NCI-H82 (cell line): ENCODE measurements around the gene RAX2.
"Not testable (repeated sequence)": the region's sequence is repeated elsewhere in the genome, so short reads cannot be mapped to it uniquely, and the experiment has no call there.

Experiments
- DNase-seq: peaks from one replicate; lab custom pipeline; 2025; lab: John Stamatoyannopoulos, UW

RAX2 gene

DNA sequence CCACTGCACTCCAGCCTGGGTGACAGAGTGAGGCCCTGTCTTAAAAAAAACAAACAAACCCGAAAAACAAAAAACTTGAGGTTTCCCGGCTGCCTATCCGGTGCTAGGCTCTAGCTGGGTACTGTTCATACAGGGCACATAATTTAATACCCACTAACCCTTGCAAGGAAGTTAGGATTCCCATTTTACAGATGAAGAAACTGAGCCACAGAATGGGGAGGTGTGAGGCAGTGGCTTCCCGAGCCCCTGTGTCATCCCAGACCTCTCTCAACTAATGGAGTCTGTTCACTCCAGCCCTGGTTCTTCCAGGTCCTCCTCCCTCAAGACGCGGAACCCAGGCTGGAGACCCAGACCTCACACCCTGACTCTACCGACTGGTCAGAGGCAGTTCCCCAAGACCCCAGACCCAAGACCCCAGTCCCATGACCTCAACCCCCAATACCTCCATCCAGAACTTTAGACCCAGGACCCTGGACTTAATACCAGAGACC is 11.1 kb downstream of the RAX2 start:
- peak; percentile 35 for DNase-seq

DNA sequence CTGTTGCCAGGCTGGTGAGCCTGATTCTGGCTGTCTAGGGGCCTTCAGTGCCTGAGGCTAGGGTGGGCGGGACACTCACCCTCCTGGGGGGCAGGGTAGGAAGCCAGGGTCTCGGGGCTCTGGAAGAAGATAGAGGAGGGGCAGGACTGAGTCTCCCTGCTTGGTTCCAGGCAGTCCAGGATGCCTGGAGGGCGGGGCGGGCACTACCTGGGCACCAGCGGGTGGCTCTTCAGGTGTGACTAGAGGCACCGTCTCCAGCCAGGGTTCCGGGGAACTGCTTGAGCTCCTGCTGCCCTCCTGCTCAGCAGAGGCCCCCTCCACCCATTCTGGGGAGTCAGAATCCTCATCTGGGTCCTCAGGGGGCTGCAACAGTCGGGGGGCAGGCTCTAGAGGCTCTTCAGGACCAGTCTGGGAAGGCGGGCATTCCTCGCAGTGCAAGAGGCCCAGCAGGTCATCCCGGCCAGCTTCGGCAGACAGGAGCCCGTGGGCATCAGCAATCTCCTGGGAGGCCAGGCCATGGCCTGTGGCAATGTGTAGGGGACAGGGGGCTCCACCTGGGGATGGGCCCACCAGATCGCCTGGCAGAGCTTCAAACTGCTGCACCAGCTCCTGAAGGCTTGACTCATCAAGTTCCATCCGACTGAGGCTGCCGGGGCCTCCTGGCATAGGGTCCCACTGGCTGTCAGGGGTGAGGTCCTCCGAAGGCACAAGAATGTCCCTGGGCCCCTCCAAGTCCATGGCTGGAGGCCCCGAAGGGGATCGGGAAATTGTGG is 12.4 kb downstream of the RAX2 start:
- no peak for DNase-seq

DNA sequence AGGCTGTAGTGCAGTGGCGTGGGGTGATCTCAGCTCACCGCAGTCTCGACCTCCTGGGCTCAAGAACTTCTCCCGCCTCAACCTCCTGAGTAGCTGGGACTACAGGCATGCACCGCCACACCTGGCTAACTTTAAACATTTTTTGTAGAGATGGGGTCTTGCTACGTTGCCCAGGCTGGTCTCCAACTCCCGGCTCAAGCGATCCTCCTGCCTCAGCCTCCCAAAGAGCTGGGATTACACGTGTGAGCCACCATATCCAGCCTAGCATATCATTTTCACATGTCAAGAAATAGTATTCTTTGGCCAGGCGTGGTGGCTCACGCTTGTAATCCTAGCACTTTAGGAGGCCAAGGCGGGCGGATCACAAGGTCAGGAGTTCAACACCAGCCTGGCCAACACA is 13.7 kb downstream of the RAX2 start:
- not testable (repeated sequence) for DNase-seq

DNA sequence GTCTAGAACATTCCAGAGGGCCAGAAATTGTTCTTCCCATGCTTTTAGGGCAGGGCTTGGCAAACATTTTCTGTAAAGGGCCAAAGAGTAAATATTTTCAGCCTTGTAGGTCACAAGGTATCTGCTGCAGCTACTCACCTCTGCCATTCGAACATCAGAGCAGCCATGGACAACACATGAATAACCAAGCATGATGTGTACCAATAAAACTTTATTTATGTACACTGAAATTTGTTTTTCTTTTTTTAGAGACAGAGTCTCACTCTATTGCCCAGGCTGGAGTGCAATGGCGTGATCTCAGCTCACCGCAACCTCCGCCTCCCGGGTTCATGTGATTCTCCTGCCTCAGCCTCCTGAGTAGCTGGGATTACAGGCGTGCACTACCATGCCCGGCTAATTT is 14.3 kb downstream of the RAX2 start:
- DNase-seq = not testable (repeated sequence)

DNA sequence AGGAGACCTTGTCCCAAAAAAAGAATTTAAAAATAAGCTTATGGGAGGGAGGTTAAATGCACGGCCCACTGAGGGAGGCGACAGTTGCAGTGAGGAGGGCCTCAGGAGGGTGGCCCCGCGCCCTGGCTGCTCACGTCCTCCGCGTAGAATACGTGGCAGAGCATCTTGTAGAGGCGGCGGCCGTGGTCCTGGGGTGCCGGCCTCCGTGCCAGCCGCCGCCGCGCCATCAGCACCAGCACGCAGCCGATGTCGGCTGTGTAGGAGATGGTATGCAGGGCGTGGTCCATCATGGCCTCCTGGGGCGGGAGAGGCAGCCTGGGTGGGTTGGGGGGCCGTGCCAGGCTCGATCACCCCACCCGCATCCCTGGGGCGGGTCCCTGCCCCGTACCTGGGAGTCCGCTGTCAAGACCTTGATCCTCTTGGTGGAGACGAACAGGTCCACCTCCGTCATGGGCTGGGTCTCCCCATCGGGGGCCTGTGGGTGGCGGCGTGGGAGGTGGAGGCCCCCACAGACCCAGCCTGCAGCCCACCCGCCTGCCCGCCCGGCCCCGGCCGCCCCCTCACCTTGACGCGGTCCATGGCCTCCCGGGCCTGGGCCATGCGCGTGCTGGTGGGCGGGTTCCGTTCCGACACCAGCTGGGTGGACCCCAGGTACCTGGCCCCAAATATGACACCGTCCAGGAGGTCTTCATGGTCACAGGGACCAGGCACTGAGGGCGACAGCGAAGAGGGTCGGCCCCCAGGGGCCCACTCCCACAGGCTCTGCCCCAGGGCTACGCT is 18.2 kb downstream of the RAX2 start:
- no peak for DNase-seq

DNA sequence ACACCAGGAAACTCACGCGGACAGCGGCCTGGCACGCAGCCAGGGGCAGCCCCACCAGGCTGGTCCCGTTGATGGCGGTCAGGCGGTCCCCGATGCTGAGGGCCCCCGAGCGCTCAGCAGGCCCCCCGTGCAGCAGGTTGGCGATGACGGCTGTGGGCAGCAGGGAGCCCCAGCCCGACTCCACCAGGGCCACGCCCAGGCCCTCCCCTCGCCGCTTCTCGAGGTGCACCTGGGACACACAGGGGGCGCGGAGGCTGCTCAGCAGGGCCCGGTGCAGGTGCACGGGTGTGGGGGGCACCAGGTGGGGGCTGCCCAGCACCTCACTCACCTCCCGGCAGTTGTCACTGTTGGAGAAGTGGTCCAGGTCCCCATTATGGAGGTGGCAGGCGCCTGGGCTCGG is 19.5 kb downstream of the RAX2 start:
- DNase-seq = no peak

DNA sequence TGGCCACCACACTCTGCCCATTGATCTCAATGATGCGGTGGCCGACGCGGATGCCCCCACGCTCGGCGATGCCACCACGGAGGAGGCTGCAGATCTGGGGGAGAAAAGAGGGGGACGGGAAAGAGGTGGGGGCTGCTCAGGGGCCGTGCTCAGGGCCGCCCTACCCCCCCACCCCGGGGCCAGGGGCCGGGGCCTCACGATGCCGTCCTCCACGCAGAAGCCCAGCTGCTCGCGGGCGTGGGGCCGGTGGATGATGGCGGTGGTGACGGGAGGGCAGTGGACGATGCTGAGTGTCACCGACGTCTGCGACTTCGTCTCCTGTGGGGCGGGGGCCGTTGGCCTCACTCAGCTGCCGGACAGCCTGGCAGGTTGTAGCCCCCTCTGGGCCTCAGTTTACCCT is 20.8 kb downstream of the RAX2 start:
- DNase-seq = no peak

DNA sequence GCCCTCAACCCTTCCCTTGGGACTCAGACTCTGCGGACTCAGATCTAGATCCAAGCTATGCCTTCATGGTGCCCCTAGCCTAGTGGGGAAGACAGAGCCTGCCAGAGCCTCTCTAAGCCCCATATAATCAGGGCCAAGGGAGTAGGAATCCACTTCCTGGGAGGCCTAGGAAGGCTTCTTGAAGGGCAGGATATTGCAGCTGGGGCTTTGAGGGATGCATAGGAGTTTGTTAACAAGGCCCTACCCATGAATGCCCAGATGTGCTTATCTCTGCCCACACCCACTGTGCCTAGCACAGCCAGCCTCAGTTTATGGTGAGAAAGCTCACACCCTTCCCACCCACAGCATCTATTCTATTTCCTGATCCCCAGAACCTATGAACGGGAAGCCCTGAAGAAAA is 21.8 kb downstream of the RAX2 start:
- no peak for DNase-seq

DNA sequence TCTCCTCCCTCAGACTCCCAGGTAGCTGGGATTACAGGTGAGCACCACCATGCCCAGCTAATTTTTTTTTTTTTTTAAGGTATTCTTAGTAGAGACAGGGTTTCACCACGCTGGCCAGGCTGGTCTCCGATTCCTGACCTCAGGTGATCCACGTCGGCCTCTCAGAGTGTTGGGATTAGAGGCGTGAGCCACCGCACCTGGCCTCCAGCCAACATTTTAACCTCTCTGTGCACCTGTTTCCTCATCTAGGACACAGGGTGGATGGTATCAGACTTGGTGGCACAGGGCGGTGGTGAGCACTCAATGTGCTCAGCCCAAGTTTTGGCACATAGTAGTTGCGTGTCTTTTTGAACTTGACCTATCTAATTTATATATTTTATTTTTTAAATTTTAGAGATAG is 23.1 kb downstream of the RAX2 start:
- DNase-seq = peak; percentile 15

DNA sequence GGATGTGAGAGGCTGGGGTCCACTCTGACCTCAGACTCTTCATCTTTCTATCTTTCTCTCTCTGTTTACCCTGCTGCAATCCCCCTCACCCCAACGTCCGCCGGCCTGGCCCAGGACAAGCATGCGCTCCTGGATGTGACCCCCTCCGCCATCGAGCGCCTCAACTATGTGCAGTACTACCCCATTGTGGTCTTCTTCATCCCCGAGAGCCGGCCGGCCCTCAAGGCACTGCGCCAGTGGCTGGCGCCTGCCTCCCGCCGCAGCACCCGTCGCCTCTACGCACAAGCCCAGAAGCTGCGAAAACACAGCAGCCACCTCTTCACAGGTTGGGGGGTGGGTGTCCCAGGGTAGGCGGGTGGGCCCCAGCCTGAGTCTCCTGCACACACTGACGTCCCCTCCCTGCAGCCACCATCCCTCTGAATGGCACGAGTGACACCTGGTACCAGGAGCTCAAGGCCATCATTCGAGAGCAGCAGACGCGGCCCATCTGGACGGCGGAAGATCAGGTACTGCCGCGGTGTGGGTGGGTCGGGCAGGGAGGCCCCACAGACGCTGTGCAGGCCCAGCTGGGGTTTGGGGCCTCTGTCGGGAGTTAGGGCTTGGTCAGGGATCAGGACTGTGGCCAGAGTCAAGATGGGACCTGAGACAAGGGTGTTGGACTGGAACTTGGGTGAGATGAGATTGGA is 25.5 kb downstream of the RAX2 start:
- peak; percentile 19 for DNase-seq

DNA sequence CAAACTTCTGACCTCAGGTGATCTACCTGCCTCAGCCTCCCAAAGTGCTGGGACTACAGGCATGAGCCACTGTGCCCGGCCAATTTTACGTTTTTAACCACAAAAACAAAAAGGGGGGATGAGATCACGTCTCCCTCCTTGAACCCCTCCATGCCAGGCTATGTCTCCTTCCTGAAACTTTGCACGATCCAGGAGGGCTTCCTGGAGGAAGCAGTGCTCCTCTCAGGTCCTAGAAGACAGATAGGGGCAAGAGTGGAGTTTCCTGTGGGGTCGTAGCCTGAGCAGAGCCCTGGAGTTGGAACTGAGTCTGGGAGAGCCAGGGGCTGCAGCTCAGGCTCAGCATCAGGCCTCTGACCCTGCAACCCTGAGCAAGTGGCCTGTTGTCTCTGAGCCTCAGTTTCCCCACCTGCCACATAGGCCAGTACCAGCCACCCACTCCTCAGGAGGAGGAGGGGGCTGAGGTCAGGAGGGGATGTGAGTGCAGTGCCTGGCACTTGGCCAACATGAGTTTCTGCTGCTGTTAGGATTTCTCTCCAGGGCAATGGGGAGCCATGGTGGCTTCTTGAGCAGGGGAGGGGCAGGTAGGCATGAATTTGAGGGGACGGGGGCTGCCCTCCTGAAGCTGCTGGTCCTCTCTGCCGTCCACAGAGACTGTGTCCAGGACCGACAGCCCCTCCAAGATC is 26.5 kb downstream of the RAX2 start:
- no peak for DNase-seq

DNA sequence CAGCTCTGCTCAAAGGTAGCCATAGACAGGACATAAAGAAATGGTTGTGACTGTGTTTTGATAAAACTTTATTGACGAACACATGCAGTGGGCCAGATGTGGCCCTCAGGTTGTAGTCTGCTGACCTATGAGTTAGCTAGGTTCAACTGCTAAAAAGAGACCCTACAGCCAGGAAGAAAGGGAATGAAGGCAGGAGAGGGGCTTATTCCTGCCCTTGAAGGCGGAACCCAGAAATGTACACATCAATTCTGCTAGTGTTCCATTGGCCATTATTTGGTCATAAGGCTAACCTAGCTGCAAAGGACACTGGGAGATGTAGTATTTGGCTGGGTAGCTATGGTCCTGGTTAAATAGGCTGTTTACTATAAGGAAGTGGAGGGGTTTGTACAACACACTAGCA is 28.5 kb downstream of the RAX2 start:
- peak; percentile 64 for DNase-seq

DNA sequence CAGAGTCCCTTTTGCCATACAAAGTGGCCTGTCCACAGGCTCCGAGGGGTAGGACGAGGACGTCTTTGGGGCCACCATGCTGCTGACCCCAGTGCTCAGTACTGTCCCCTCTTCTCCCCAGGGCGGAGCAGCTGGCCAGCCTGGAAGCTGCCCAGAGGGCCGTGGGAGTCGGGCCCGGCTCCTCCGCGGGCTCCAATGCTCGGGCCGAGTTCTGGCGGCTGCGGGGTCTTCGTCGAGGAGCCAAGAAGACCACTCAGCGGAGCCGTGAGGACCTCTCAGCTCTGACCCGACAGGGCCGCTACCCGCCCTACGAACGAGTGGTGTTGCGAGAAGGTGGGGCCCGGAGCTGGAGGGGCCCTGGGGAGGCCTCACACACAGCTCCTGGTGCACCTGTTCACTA is 31.6 kb downstream of the RAX2 start:
- DNase-seq = no peak

DNA sequence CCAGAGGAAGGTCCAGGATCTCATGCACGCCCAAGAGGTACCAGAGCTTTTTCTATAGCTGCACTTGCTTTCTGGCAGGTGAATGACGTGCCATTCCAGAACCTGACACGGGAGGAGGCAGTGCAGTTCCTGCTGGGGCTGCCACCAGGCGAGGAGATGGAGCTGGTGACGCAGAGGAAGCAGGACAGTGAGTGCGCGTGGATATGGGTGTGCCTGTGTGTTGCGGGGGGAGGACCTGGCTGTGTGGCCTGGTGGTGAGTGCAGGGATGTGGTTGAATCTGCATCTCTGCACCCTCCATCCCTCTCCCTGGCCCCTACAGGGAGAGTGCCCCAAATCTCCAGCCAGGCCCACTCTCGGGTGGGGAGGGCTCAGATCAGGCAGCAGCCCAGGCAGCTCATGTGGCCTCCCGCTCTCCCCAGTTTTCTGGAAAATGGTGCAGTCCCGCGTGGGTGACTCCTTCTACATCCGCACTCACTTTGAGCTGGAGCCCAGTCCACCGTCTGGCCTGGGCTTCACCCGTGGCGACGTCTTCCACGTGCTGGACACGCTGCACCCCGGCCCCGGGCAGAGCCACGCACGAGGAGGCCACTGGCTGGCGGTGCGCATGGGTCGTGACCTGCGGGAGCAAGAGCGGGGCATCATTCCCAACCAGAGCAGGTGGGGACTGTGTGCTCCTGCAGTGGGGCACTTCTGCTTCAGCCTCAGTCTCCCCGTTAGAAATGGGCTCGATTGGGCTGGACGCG is 33.4 kb downstream of the RAX2 start:
- DNase-seq = no peak

DNA sequence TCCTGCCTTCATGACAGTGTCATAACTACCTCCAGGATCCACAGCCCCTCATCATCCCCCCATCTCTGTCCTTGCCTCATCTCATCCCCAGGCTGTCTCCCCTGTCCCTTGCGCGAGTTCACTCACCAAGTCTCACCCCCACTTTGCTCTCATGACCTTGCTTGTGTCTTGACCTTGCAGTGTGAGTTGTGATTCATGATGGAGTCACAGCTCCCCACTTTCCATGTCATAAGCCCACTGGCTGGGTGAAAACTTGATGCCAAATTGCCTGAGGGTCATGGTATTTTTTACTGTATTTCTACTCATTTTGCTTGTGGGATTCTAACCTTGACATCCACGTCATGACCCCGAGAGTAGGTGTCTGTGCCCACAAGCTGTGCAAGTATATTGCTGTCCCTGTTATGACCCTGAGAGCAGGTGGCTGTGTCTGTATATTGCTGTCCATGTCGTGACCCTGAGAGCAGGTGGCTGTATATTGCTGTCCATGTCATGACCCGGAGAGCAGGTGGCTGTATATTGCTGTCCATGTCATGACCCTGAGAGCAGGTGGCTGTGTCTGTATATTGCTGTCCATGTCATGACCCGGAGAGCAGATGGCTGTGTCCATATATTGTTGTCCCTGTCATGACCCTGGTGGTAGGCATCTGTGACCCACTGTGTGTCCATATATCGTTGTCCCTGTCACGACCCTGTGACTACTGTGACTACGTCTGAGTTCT is 34.4 kb downstream of the RAX2 start:
- no peak for DNase-seq

DNA sequence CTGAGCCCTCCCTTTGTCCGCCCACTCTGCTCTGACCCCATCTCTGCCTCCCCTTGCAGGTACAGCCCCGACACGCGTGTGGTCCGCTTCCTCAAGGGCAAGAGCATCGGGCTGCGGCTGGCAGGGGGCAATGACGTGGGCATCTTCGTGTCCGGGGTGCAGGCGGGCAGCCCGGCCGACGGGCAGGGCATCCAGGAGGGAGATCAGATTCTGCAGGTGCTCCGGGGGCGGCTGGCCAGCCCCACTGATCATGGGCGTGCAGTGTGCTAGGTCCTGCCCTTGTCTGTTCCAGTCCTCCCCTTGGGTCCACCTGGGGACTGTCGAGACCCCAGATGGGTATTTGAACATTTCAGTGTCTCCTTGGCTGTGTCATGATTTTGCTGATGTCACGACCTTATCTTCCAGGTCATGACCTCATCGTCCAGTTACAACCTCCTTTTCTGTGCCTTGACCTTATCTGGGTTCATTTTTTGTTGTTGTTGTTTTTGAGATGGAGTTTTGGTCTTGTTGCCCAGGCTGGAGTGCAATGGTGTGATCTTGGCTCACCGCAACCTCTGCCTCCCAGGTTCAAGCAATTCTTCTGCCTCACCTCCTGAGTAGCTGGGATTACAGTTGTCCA is 35.8 kb downstream of the RAX2 start:
- no peak for DNase-seq

DNA sequence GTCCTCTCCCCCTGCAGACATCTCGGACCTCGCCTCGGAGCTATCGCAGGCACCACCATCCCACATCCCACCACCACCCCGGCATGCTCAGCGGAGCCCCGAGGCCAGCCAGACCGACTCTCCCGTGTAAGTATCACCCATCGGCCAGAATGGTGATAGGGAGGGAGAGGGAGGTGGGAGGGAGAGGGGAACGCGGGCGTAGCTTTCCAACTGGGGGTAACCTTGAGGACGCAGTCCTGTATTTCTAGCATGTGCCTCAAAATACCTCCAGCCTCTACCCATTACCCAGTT is 37.8 kb downstream of the RAX2 start:
- no peak for DNase-seq

DNA sequence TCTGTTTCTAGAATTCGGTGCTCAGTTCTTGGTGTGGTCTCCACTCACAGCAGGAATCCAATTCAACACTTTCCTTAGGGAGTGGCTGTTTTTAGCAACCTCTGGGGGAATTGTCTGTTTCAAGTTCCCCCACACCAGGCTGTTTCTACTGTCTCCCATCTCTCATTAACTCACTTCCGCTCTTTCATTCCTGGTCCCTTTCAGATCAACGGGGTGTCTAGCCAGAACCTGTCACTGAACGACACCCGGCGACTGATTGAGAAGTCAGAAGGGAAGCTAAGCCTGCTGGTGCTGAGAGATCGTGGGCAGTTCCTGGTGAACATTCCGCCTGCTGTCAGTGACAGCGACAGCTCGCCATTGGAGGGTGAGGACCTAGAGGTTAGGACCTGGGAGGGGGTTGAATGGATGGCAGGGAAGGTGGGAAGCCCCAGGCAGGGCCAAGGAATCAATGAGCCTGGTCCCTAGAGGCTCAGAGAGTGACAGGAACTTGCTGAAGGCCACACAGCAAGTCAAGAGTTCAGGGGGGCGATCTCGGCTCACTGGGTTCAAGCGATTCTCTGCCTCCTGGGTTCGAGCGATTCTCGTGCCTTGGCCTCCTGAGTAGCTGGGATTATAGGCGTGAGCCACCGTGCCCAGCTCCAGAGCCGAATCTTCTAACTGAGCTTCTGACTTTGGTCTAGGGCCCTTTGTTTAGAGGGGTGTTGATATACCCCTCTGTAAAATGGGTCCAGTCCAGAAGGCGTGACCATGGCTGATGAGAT is 38.3 kb downstream of the RAX2 start:
- no peak for DNase-seq

DNA sequence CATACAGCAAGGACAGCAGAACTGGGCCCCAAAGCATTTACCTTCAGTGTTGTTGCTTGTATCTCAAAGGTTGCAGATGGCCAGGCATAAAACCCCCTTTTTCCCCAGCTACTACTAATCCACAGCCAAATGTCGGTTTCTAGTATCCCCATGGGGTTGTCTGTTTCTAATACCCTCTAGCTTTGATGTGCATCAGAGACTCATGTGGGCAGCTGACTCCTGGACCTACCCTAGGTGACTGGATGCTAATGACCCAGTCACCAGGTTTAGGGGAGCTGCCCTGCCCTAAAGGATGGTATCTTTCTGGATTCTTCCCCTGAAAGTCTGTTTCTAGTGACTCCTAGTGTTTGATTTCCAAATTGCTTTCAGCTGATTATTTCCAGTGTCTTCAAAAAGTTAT is 39.9 kb downstream of the RAX2 start:
- DNase-seq = no peak

DNA sequence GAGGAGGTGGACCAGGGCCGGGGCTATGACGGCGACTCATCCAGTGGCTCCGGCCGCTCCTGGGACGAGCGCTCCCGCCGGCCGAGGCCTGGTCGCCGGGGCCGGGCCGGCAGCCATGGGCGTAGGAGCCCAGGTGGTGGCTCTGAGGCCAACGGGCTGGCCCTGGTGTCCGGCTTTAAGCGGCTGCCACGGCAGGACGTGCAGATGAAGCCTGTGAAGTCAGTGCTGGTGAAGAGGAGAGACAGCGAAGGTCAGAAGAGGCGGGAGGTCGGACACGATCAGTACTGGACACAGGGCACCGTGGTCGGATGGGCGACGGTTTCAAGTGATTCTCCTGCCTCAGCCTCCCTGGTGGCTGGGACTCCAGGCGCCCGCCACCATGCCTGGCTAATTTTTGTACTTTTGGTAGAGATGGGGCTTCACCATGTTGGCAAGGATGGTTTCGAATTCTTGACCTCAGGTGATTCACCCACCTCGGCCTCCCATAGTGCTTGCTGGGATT is 41.5 kb downstream of the RAX2 start:
- DNase-seq = no peak
